Gastrocnemius medialis (tissue), 4 donors: ENCODE data around the gene GALNT6. TPM values are rescaled to one million over a fixed set of nuclear protein-coding genes. Genes with fewer than 3 reads are reported as not detected.

Source experiments
- ATAC-seq, 2 donors: fragments of 150-250 bp; one replicate each; pipeline ENCODE4 v1.9.1; 2016
- DNase-seq, 2 donors: peaks; one replicate each; pipeline ENCODE4 v3.0.0-alpha.2; 2019
- H3K27ac ChIP-seq, 4 donors: fragments of 200-600 bp; sonication (generic); 1 replicate in 1 of 4; 2 replicates in 3 of 4; pipeline ENCODE4 v1.5.1; 2016 to 2018; ENCODE audit warnings: mild to moderate bottlenecking in 2 of 4, moderate library complexity in 1 of 4
- H3K27me3 ChIP-seq, 3 donors: fragments of 200-600 bp; sonication (generic) in 2 of 3; 1 replicate in 1 of 3; 2 replicates in 2 of 3; pipeline versions ENCODE4 v1.5.1 to v1.6.0; 2016 to 2019; ENCODE audit warnings: mild to moderate bottlenecking in 1 of 3, moderate library complexity in 1 of 3
- H3K36me3 ChIP-seq, 2 donors: fragments of 200-600 bp; sonication (generic) in 1 of 2; one replicate each; pipeline ENCODE4 v1.5.1; 2017 to 2018
- H3K4me1 ChIP-seq, 2 donors: fragments of 200-600 bp; sonication (generic) in 1 of 2; one replicate each; pipeline ENCODE4 v1.5.1; 2016 to 2017; ENCODE audit warnings: mild to moderate bottlenecking in 2 of 2
- H3K4me3 ChIP-seq, 4 donors: fragments of 200-600 bp; sonication (generic) in 3 of 4; 1 replicate in 1 of 4; 2 replicates in 3 of 4; pipeline ENCODE4 v1.5.1; 2016 to 2019; ENCODE audit warnings: mild to moderate bottlenecking in 2 of 4
- H3K9me3 ChIP-seq, 3 donors: fragments of 200-600 bp; sonication (generic) in 2 of 3; 1 replicate in 1 of 3; 2 replicates in 2 of 3; pipeline ENCODE4 v1.5.1; 2016 to 2019
- CTCF ChIP-seq, 5 experiments: fragments of 450-650 bp in 3 of 5; fragments of 200-600 bp in 2 of 5; sonication (generic) in 2 of 5; IDR thresholded peaks in 4 of 5; conservative IDR thresholded peaks in 1 of 5; 1 replicate in 4 of 5; 2 replicates in 1 of 5; pipeline ENCODE4 v1.5.1; 2016 to 2019; ENCODE audit warnings: antibody characterized with exemption in 5 of 5, mild to moderate bottlenecking in 3 of 5, moderate library complexity in 3 of 5
- POLR2A ChIP-seq, 2 donors: fragments of 450-650 bp; IDR thresholded peaks; one replicate each; pipeline ENCODE4 v1.6.1; 2017; ENCODE audit warnings: antibody characterized with exemption in 2 of 2, mild to moderate bottlenecking in 2 of 2, moderate library complexity in 2 of 2
- in situ Hi-C, 4 donors: fragments of 200-750 bp; cut with MboI; loops; one replicate each; pipeline versions ENCODE4 v1.15.0 to v1.8.0; 2017; ENCODE audit warnings: low sequenced_read_pairs in 4 of 4
- intact Hi-C: fragments of 100-400 bp; cut with DNase I; formaldehyde crosslinking; loops from one replicate; pipeline ENCODE4 v1.15.1; 2023; ENCODE audit warnings: low total_unique reads
- total RNA-seq, 4 donors: library from RNA; depleted of rRNA; stranded (reverse); fragments of >200 nt; gene quantifications; one replicate each; pipeline versions ENCODE4 v1.1.0 to v1.2.3, GENCODE V29; 2016

The GALNT6 gene
- total RNA-seq, 4 donors from 2014 or later: 0.24 to 0.51 (median 0.37) TPM

- H3K27me3 ChIP-seq: no peaks in the 10 kb centered on the region
- H3K27ac ChIP-seq: no peak overlapping the region
- no peak overlapping the region for H3K4me3 ChIP-seq
- no peaks in the 10 kb centered on the region for H3K9me3 ChIP-seq
- intact Hi-C loops (no loop called here), in situ Hi-C loops (no loop called here)
- DNase-seq (no peak), ATAC-seq (no peak)
- no peak for TF ChIP-seq POLR2A (IDR thresholded peaks at IDR 0.05)
- no peak for TF ChIP-seq CTCF (IDR thresholded peaks at IDR 0.05 in 4 of 5, conservative IDR thresholded peaks at IDR 0.05 in 1 of 5)
- H3K4me1 ChIP-seq: no peaks in the 10 kb centered on the region
- no peaks in the 10 kb centered on the region for H3K36me3 ChIP-seq
Measured at GRCh38 chr12:51407604-51408003, 16.4 kb upstream of the GALNT6 start.

DNA sequence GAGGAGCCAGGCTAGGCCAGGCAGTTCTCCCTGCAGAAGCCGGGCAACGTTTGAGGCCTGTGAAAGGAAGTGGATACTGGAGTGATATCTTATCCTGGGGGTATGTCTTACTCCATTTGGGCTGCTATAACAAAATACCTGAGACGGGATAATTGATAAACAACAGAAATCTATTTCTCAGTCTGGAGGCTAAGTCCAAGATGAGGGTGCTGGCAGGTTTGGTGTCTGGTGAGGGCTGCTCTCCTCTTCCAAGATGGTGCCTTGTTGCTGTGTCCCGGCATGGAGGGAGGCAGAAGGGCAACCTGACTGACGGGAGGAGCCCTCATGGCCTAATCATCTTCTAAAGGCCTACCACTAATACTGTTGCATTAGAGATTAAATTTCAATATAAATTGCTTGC lies 15.7 kb upstream of the GALNT6 start:
- intact Hi-C loops (no loop called here), in situ Hi-C loops (no loop called here)
- ATAC-seq (no peak), DNase-seq (no peak)
- no peak for TF ChIP-seq CTCF (IDR thresholded peaks at IDR 0.05 in 4 of 5, conservative IDR thresholded peaks at IDR 0.05 in 1 of 5)
- Histone ChIP-seq H3K27me3 (no peaks in the 10 kb centered on the region), H3K4me3 (no peak overlapping the region), H3K4me1 (no peaks in the 10 kb centered on the region), H3K27ac (no peak overlapping the region), H3K9me3 (no peaks in the 10 kb centered on the region), H3K36me3 (no peaks in the 10 kb centered on the region)

- H3K27me3 ChIP-seq: no peaks in the 10 kb centered on the region
- no peak for ATAC-seq
- intact Hi-C loops: no loop called here
- no peaks in the 10 kb centered on the region for H3K9me3 ChIP-seq
- no peaks in the 10 kb centered on the region for H3K4me1 ChIP-seq
- no peak overlapping the region for H3K4me3 ChIP-seq
- DNase-seq: no peak
- H3K36me3 ChIP-seq: no peaks in the 10 kb centered on the region
- in situ Hi-C loops: no loop called here
- H3K27ac ChIP-seq: no peak overlapping the region
- TF ChIP-seq POLR2A (IDR thresholded peaks at IDR 0.05): no peak
- no peak for TF ChIP-seq CTCF (IDR thresholded peaks at IDR 0.05 in 4 of 5, conservative IDR thresholded peaks at IDR 0.05 in 1 of 5)
Measured at GRCh38 chr12:51406290-51406689, 15.1 kb upstream of the GALNT6 start.

DNA sequence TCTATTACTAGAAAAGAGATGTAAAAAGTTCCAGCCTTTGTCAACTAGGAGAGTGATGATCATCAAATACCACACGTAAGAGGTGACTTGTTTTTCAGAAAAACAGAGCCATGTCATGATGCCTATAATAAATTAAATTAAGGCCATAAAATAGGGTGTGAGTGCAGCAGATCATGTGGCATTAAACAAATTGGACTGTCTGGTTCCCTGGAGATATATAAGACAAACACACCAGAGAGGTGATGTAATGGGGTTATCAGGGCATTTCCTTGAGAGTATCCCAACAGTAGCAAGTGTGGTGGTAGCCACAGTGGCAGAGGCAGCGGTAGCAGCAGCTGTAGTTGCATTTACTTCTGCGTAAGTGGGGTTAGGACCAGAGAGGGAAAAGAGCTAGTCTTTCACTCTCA lies 14.6 kb upstream of the GALNT6 start:
- TF ChIP-seq CTCF (IDR thresholded peaks at IDR 0.05 in 4 of 5, conservative IDR thresholded peaks at IDR 0.05 in 1 of 5) (no peak), POLR2A (IDR thresholded peaks at IDR 0.05) (no peak)
- intact Hi-C loops: no loop called here
- H3K4me3 ChIP-seq: no peak overlapping the region
- no peaks in the 10 kb centered on the region for H3K9me3 ChIP-seq
- no peak overlapping the region for H3K27ac ChIP-seq
- no peak for DNase-seq
- H3K36me3 ChIP-seq: no peaks in the 10 kb centered on the region
- H3K4me1 ChIP-seq: no peaks in the 10 kb centered on the region
- no peak for ATAC-seq
- in situ Hi-C loops: no loop called here
- H3K27me3 ChIP-seq: no peaks in the 10 kb centered on the region

GRCh38 chr12:51404627-51405026 lies 13.4 kb upstream of the GALNT6 start:
- intact Hi-C loops (no loop called here), in situ Hi-C loops (no loop called here)
- Histone ChIP-seq H3K27me3 (no peaks in the 10 kb centered on the region), H3K4me3 (no peak overlapping the region), H3K36me3 (no peaks in the 10 kb centered on the region), H3K9me3 (no peaks in the 10 kb centered on the region), H3K27ac (no peak overlapping the region), H3K4me1 (no peaks in the 10 kb centered on the region)
- ATAC-seq (no peak), DNase-seq (no peak)
- TF ChIP-seq POLR2A (IDR thresholded peaks at IDR 0.05): no peak
- TF ChIP-seq CTCF (IDR thresholded peaks at IDR 0.05 in 4 of 5, conservative IDR thresholded peaks at IDR 0.05 in 1 of 5): no peak
